K562 (cell line): Measurements from ENCODE around the gene HIGD1C. TPM values are rescaled to one million over a fixed set of nuclear protein-coding genes. Genes with fewer than 3 reads are reported as not detected.
A peak's percentile ranks its signal among the peaks of the same experiment; 100 is the strongest.

Experiments used
- ATAC-seq: fragments of 200-7000 bp; cut with Tn5 transposase; 3 replicates; pipeline ENCODE4 v1.9.1; 2020; ENCODE audit warnings: moderate library complexity
- BruUV-seq: library from RNA; stranded (reverse); fragments of 400-500 nt; replicated peaks from 2 replicates; lab custom pipeline; 2021; lab: Mats Ljungman, UMichigan
- CTCF ChIA-PET: fragments of 300-600 bp; formaldehyde crosslinking; extraction: SDS; loops from one replicate; lab custom pipeline; 2021; ENCODE audit warnings: low intra/inter-chr PET ratio; lab: Yijun Ruan, JAX
- POLR2A ChIA-PET: fragments of 300-600, 350-650 bp; sonication (Branson Sonifier 250); formaldehyde crosslinking; extraction: SDS; loops from one replicate; lab custom pipeline; 2021; ENCODE audit warnings: antibody characterized with exemption, inconsistent platforms; lab: Yijun Ruan, JAX
- DNase-seq, 4 experiments: peaks; one replicate each; pipeline versions ENCODE4 v3.0.0 to v3.0.0-alpha.2; 2011 to 2018; ENCODE audit warnings: low spot score in 3 of 4, mixed read lengths in 3 of 4; ENCODE audit errors: extremely low read depth in 1 of 4
- FAIRE-seq: peaks from 2 replicates; lab custom pipeline; 2011; peaks lifted over from hg19 to GRCh38; lab: Jason Lieb, UNC
- H2AFZ ChIP-seq: 2 replicates; pipeline ENCODE4 v1.6.0; 2011; ENCODE audit warnings: low read depth, low read length, control low read depth, inconsistent platforms
- H3K27ac ChIP-seq: fragments of 200-600 bp; 3 replicates; pipeline ENCODE4 v1.8.0; 2011; ENCODE audit warnings: low read depth, mild to moderate bottlenecking, control low read depth, inconsistent platforms, low read length, moderate library complexity, mixed read lengths; ENCODE audit errors: extremely low read depth
- H3K27me3 ChIP-seq, 2 experiments: fragments of 300-600 bp in 1 of 2; 2 replicates in 1 of 2; 3 replicates in 1 of 2; pipeline versions ENCODE4 v1.6.0 to v1.8.0; 2011; ENCODE audit warnings: inconsistent platforms in 2 of 2, low read length in 2 of 2, mild to moderate bottlenecking in 1 of 2, mixed read lengths in 1 of 2, moderate library complexity in 1 of 2; ENCODE audit not compliant: control insufficient read depth in 2 of 2, insufficient read depth in 2 of 2
- H3K36me3 ChIP-seq: fragments of 300-600 bp; 3 replicates; pipeline ENCODE4 v1.8.0; 2011; ENCODE audit warnings: mild to moderate bottlenecking, low read length, inconsistent platforms; ENCODE audit not compliant: control insufficient read depth, insufficient read depth
- H3K4me1 ChIP-seq, 2 experiments: fragments of 200-600 bp in 1 of 2; replicated peaks in 1 of 2; 2 replicates in 1 of 2; 3 replicates in 1 of 2; pipeline versions ENCODE4 v1.5.1 to v1.8.0; 2011; ENCODE audit warnings: inconsistent platforms in 2 of 2, low read length in 2 of 2, mild to moderate bottlenecking in 1 of 2, mixed read lengths in 1 of 2, moderate library complexity in 1 of 2; ENCODE audit not compliant: control insufficient read depth in 2 of 2, insufficient read depth in 2 of 2
- H3K4me2 ChIP-seq: 2 replicates; pipeline ENCODE4 v1.6.1; 2011; ENCODE audit warnings: low read length, control low read depth, inconsistent platforms, mixed read lengths; ENCODE audit not compliant: insufficient read depth
- H3K4me3 ChIP-seq: fragments of 200-600 bp; sonication (generic), shearing (Covaris generic); 2 replicates; pipeline ENCODE4 v1.5.1; 2016; ENCODE audit warnings: control low read depth, inconsistent platforms
- H3K79me2 ChIP-seq: fragments of 200-600 bp; 3 replicates; pipeline ENCODE4 v1.8.0; 2011; ENCODE audit warnings: low read length, inconsistent platforms; ENCODE audit not compliant: control insufficient read depth, insufficient read depth
- H3K9ac ChIP-seq, 2 experiments: 2 replicates each; pipeline versions ENCODE4 v1.6.0 to v1.6.1; 2011; ENCODE audit warnings: low read depth in 2 of 2, low read length in 2 of 2, control low read depth in 1 of 2, inconsistent platforms in 1 of 2, mild to moderate bottlenecking in 1 of 2, mixed read lengths in 1 of 2; ENCODE audit not compliant: insufficient read depth in 1 of 2
- H3K9me1 ChIP-seq: one replicate; pipeline ENCODE4 v1.6.0; 2011; ENCODE audit warnings: inconsistent platforms, mild to moderate bottlenecking, low read length, moderate library complexity; ENCODE audit not compliant: control insufficient read depth, insufficient read depth
- H3K9me3 ChIP-seq: replicated peaks from 2 replicates; pipeline ENCODE4 v1.5.1; 2011; ENCODE audit warnings: low read depth, low read length, inconsistent platforms; ENCODE audit not compliant: control insufficient read depth, insufficient read depth
- H4K20me1 ChIP-seq: replicated peaks from 2 replicates; pipeline ENCODE4 v1.6.1; 2011; ENCODE audit warnings: low read length, inconsistent platforms, mixed read lengths; ENCODE audit not compliant: control insufficient read depth, insufficient read depth
- ARID3A ChIP-seq: IDR thresholded peaks from 2 replicates; pipeline ENCODE4 v1.6.1; 2012; ENCODE audit warnings: low read depth, low read length, improper control_type of control experiment, borderline replicate concordance
- FOXK2 ChIP-seq, 2 experiments: fragments of 450-650 bp; IDR thresholded peaks in 1 of 2; conservative IDR thresholded peaks in 1 of 2; 2 replicates each; pipeline ENCODE4 v1.6.1; 2016; ENCODE audit warnings: low read depth in 2 of 2, mild to moderate bottlenecking in 1 of 2
- GATAD2B ChIP-seq: fragments of 450-650 bp; IDR thresholded peaks from 2 replicates; pipeline ENCODE4 v1.6.1; 2017; ENCODE audit warnings: mild to moderate bottlenecking, borderline replicate concordance
- LCOR ChIP-seq: sonication (generic); formaldehyde crosslinking; IDR thresholded peaks from 2 replicates; pipeline ENCODE4 v1.8.0; 2022; ENCODE audit warnings: mild to moderate bottlenecking, missing genetic modification reagents
- SMAD4 ChIP-seq: fragments of 250-450 bp; sonication (Bioruptor Pico); conservative IDR thresholded peaks from 2 replicates; pipeline ENCODE4 v1.8.0; 2021; ENCODE audit warnings: inconsistent platforms, mild to moderate bottlenecking, moderate library complexity
- TAF7 ChIP-seq: fragments of 450-650 bp; IDR thresholded peaks from 2 replicates; pipeline ENCODE4 v1.6.1; 2016; ENCODE audit warnings: missing genetic modification characterization, missing compliant biosample characterization
- TBL1XR1 ChIP-seq, 2 experiments: IDR thresholded peaks; 2 replicates each; pipeline ENCODE4 v1.6.1; 2012; ENCODE audit warnings: improper control_type of control experiment in 2 of 2, low read length in 2 of 2, mild to moderate bottlenecking in 1 of 2
- ZNF518B ChIP-seq: fragments of 250-450 bp; sonication (Bioruptor Pico); IDR thresholded peaks from 2 replicates; pipeline ENCODE4 v1.5.0; 2021; ENCODE audit warnings: mild to moderate bottlenecking, moderate library complexity
- WGBS: fragments of 100-300 bp; shearing (Covaris generic); methylation state at CpG from one replicate; pipeline ENCODE4 v1.1.6; 2016; ENCODE audit warnings: low coverage, mixed read lengths; ENCODE audit not compliant: insufficient coverage; ENCODE audit errors: missing lambda C conversion rate; 5-methylcytosine and 5-hydroxymethylcytosine counted together
- in situ Hi-C: fragments of 300-500 bp; cut with MboI; formaldehyde crosslinking; loops from 4 replicates; pipeline ENCODE4 v1.15.0; 2018; ENCODE audit warnings: inconsistent platforms, mixed read lengths
- intact Hi-C: fragments of 100-400 bp; cut with micrococcal nuclease; formaldehyde crosslinking; loops from 2 replicates; pipeline ENCODE4 v1.14.2; 2022
- polyA plus RNA-seq, 8 experiments: library from polyadenylated mRNA; depleted of rRNA in 4 of 8; stranded (reverse) in 5 of 8; unstranded in 3 of 8; fragments of >200 nt; fragmentation: Nextera tagmentation in 2 of 8; fragmentation: Illumina TruSeq in 1 of 8; extraction: Ambion mirVana in 2 of 8; extraction: Trizol in 1 of 8; gene quantifications; 2 replicates each; pipeline versions ENCODE4 v1.2.1 to v1.2.3, GENCODE V29; 2011 to 2014; ENCODE audit warnings: inconsistent platforms in 1 of 8, missing spikeins in 1 of 8
- total RNA-seq, 7 experiments: library from RNA; depleted of rRNA in 6 of 7; stranded (reverse); fragments of >200 nt in 6 of 7; fragmentation: Illumina TruSeq in 2 of 7; extraction: Trizol in 2 of 7; gene quantifications; 2 replicates each; pipeline versions ENCODE4 v1.2.1 to v1.2.3, GENCODE V29; 2011 to 2021; ENCODE audit warnings: low replicate concordance in 1 of 7
- TF ChIP-seq, protein P1 (sequence below): IDR thresholded peaks from 2 replicates; pipeline ENCODE4 v1.6.1; 2016; ENCODE audit warnings: missing genetic modification characterization, missing compliant biosample characterization
- TF ChIP-seq, protein P2 (sequence below): IDR thresholded peaks from 3 replicates; pipeline ENCODE4 v1.6.1; 2011; ENCODE audit warnings: borderline replicate concordance, mild to moderate bottlenecking; ENCODE audit not compliant: insufficient read length, insufficient read depth

Gene HIGD1C
- total and polyA plus RNA-seq, 9 of the 15 experiments (the other 6 are each of a cell fraction or from before 2014, with no cell fraction given), result not detected

GRCh38 chr12:50923361-50924130, 28.8 kb upstream of the HIGD1C start (continued):
- TF ChIP-seq, protein P1, sequence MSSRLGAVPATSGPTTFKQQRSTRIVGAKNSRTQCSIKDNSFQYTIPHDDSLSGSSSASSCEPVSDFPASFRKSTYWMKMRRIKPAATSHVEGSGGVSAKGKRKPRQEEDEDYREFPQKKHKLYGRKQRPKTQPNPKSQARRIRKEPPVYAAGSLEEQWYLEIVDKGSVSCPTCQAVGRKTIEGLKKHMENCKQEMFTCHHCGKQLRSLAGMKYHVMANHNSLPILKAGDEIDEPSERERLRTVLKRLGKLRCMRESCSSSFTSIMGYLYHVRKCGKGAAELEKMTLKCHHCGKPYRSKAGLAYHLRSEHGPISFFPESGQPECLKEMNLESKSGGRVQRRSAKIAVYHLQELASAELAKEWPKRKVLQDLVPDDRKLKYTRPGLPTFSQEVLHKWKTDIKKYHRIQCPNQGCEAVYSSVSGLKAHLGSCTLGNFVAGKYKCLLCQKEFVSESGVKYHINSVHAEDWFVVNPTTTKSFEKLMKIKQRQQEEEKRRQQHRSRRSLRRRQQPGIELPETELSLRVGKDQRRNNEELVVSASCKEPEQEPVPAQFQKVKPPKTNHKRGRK (tag), result peak; percentile 47

GRCh38 chr12:50924131-50924438, 28.3 kb upstream of the HIGD1C start:
- Histone ChIP-seq H3K4me1 (peaks cover 3 to 21% of the 10 kb centered on the region in 2 experiments; a peak in 4 of 5 replicates), H3K27me3 (no peaks in the 10 kb centered on the region), H3K36me3 (no peaks in the 10 kb centered on the region; the same call in 2 of the 3 replicates), H3K27ac (peak overlapping the region; percentile 95), H2AFZ (peak overlapping the region; percentile 93), H4K20me1 (no peaks in the 10 kb centered on the region), H3K79me2 (peaks cover 43% of the 10 kb centered on the region), H3K4me2 (peak overlapping the region; percentile 85), H3K9me3 (no peaks in the 10 kb centered on the region; the same call in 1 of the 2 replicates), H3K9me1 (no peaks in the 10 kb centered on the region), H3K4me3 (peak overlapping the region; percentile 61; the same call in 1 of the 2 replicates), H3K9ac (peak overlapping the region in 1 of 2 experiments; percentile 81; a peak in 2 of 4 replicates)
- intact Hi-C loops, result loop anchor here (10.0 kb wide), 1 partner anchor 159 kb away; the partner anchor contains the start of gene ATF1
- ChIA-PET POLR2A (interaction anchor here (0.8 to 1.6 kb wide), 5 partner anchors 8 to 1344 kb away, joined by 3 to 4 read pairs (median 4); partner anchors contain the start of gene SLC11A2), CTCF (no interaction called here)
- ATAC-seq (peak; percentile 11), FAIRE-seq (no peak), DNase-seq (no peak)
- in situ Hi-C loops, result no loop called here
- BruUV-seq, result TSS peak; percentile 98
- 1% methylated on average over 4 of the region's 4 CpGs for WGBS
- TF ChIP-seq GATAD2B (0 out of 2 replicates have a peak, but pooled peaks have one; percentile 16), TAF7 (tag) (peak; percentile 79), ARID3A (no peak), ZNF518B (no peak), TBL1XR1 (IDR thresholded peaks at IDR 0.05; ENCODE audit: low read length in 2 of 2) (peak in 1 of 2 experiments; percentile 40; a peak in 1 of 4 replicates), LCOR (CRISPR knock-in tag) (no peak), SMAD4 (no peak), FOXK2 (conservative IDR thresholded peaks at IDR 0.05 in 1 of 2, IDR thresholded peaks at IDR 0.05 in 1 of 2; ENCODE audit: low read depth in 2 of 2) (no peak)
- TF ChIP-seq, protein P2, sequence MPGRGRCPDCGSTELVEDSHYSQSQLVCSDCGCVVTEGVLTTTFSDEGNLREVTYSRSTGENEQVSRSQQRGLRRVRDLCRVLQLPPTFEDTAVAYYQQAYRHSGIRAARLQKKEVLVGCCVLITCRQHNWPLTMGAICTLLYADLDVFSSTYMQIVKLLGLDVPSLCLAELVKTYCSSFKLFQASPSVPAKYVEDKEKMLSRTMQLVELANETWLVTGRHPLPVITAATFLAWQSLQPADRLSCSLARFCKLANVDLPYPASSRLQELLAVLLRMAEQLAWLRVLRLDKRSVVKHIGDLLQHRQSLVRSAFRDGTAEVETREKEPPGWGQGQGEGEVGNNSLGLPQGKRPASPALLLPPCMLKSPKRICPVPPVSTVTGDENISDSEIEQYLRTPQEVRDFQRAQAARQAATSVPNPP, result no peak
